H7 (cell line): ENCODE data around the gene TLR8. TPM values are rescaled to one million over a fixed set of nuclear protein-coding genes. Genes with fewer than 3 reads are reported as not detected.
A peak's percentile ranks its signal among the peaks of the same experiment; 100 is the strongest.

Experiments used
- DNase-seq: peaks from one replicate; pipeline ENCODE4 v3.0.0; 2012
- H3K27me3 ChIP-seq: 2 replicates; pipeline ENCODE4 v1.6.0; 2011; ENCODE audit warnings: mild to moderate bottlenecking, low read length; ENCODE audit not compliant: control insufficient read depth, insufficient read depth
- H3K36me3 ChIP-seq: replicated peaks from 2 replicates; pipeline ENCODE4 v1.5.1; 2011; ENCODE audit warnings: low read length; ENCODE audit not compliant: control insufficient read depth, insufficient read depth
- H3K4me3 ChIP-seq: 2 replicates; pipeline ENCODE4 v1.5.1; 2011; ENCODE audit warnings: low read depth, mild to moderate bottlenecking, control low read depth, low read length, moderate library complexity; ENCODE audit not compliant: insufficient read depth
- total RNA-seq: library from RNA; depleted of rRNA; stranded (reverse); fragments of >200 nt; shearing (Covaris generic); gene quantifications from 2 replicates; pipeline ENCODE4 v1.2.3, GENCODE V29; 2014

Gene TLR8
- total RNA-seq, 1 experiment from 2014 or later, result not detected

GRCh38 chrX:12890467-12890866 lies 16.0 kb upstream of the TLR8 start:
- DNase-seq, result no peak
- Histone ChIP-seq H3K27me3 (no peaks in the 10 kb centered on the region), H3K36me3 (no peaks in the 10 kb centered on the region), H3K4me3 (no peak overlapping the region)

GRCh38 chrX:12891171-12891570 lies 15.2 kb upstream of the TLR8 start:
- DNase-seq, result no peak
- Histone ChIP-seq H3K4me3 (no peak overlapping the region), H3K27me3 (no peaks in the 10 kb centered on the region), H3K36me3 (no peaks in the 10 kb centered on the region)

GRCh38 chrX:12891915-12892506 lies 14.4 kb upstream of the TLR8 start:
- no peak for DNase-seq
- Histone ChIP-seq H3K4me3 (no peak overlapping the region), H3K27me3 (no peaks in the 10 kb centered on the region), H3K36me3 (no peaks in the 10 kb centered on the region)

GRCh38 chrX:12892716-12893115 lies 13.7 kb upstream of the TLR8 start:
- Histone ChIP-seq H3K27me3 (no peaks in the 10 kb centered on the region), H3K4me3 (no peak overlapping the region), H3K36me3 (no peaks in the 10 kb centered on the region)
- no peak for DNase-seq

- DNase-seq, result peak; percentile 42
- Histone ChIP-seq H3K36me3 (no peaks in the 10 kb centered on the region), H3K4me3 (no peak overlapping the region), H3K27me3 (no peaks in the 10 kb centered on the region)
These were observed 12.1 kb upstream of the TLR8 start for GRCh38 chrX:12894074-12895030.

- H3K36me3 ChIP-seq, result no peaks in the 10 kb centered on the region
- H3K27me3 ChIP-seq, result no peaks in the 10 kb centered on the region
- no peak for DNase-seq
- no peak overlapping the region for H3K4me3 ChIP-seq
These were observed 10.6 kb upstream of the TLR8 start for GRCh38 chrX:12895866-12896265.

- H3K27me3 ChIP-seq, result no peaks in the 10 kb centered on the region
- H3K4me3 ChIP-seq, result no peak overlapping the region
- H3K36me3 ChIP-seq, result no peaks in the 10 kb centered on the region
- DNase-seq, result no peak
These were observed 9.5 kb upstream of the TLR8 start for GRCh38 chrX:12896935-12897334.

- DNase-seq, result no peak
- H3K27me3 ChIP-seq, result no peaks in the 10 kb centered on the region
- no peak overlapping the region for H3K4me3 ChIP-seq
- H3K36me3 ChIP-seq, result no peaks in the 10 kb centered on the region
These were observed 8.3 kb upstream of the TLR8 start for GRCh38 chrX:12898073-12898472.

- Histone ChIP-seq H3K4me3 (no peak overlapping the region), H3K27me3 (no peaks in the 10 kb centered on the region), H3K36me3 (no peaks in the 10 kb centered on the region)
- DNase-seq, result peak; percentile 19
These were observed 6.9 kb upstream of the TLR8 start for GRCh38 chrX:12899506-12899905.

GRCh38 chrX:12901486-12901885 lies 4.9 kb upstream of the TLR8 start:
- Histone ChIP-seq H3K27me3 (no peaks in the 10 kb centered on the region), H3K4me3 (no peak overlapping the region), H3K36me3 (no peaks in the 10 kb centered on the region)
- DNase-seq, result peak; percentile 75

GRCh38 chrX:12903646-12904045 lies 2.8 kb upstream of the TLR8 start:
- no peak for DNase-seq
- Histone ChIP-seq H3K4me3 (no peak overlapping the region), H3K27me3 (no peaks in the 10 kb centered on the region), H3K36me3 (no peaks in the 10 kb centered on the region)

GRCh38 chrX:12910423-12911121 lies 4.2 kb downstream of the TLR8 start:
- no peaks in the 10 kb centered on the region for H3K27me3 ChIP-seq
- H3K4me3 ChIP-seq, result no peak overlapping the region
- DNase-seq, result peak; percentile 23
- H3K36me3 ChIP-seq, result no peaks in the 10 kb centered on the region

- no peak overlapping the region for H3K4me3 ChIP-seq
- H3K27me3 ChIP-seq, result no peaks in the 10 kb centered on the region
- no peaks in the 10 kb centered on the region for H3K36me3 ChIP-seq
- no peak for DNase-seq
These were observed 4.7 kb downstream of the TLR8 start for GRCh38 chrX:12911122-12911470.

GRCh38 chrX:12912791-12913482 lies 6.5 kb downstream of the TLR8 start:
- DNase-seq, result no peak
- Histone ChIP-seq H3K36me3 (no peaks in the 10 kb centered on the region), H3K27me3 (no peaks in the 10 kb centered on the region), H3K4me3 (no peak overlapping the region)
